ENCODE data around the gene NIPAL4. TPM values are rescaled to one million over a fixed set of nuclear protein-coding genes. Genes with fewer than 3 reads are reported as not detected.

The NIPAL4 gene
- total RNA-seq, 1 donor from 2014 or later: 10.8 TPM

DNA sequence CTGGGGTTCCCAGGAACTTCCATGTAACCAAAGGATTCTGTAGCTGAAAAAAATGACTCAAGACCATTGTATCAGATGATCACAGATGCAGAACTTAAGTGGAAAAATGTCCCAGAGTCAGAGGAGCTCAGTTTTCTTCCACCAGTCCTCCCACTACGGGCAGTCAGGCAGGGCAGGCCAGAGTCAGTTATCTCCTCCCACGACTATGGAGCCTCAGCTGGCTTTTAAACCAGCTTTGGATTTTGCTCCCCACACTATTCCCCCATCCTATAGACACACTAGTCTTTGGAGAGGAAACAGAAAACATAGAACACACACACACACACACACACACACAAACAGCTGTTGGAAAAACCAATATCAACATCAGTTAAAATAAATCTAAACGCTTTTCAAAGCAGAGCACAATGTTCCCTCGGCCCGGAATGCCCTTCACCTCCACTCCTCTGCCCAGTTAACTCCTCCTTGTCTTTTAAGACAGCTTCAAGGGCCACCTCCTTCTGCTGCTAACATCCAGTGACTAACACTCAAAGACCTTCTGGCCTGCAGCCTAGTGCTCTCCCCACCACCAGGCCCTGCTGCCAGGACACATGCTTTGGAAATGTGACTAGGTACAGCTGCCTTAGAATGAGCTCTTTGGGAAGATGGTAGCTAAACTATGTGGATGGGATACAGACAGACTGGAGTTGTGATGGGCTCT, 56.8 kb downstream of the NIPAL4 start:
- H3K36me3 Mint-ChIP-seq (ENCODE audit: low read depth, unreplicated experiment): peaks cover 27% of the 10 kb centered on the region
- no peaks in the 10 kb centered on the region for H3K9me3 ChIP-seq (ENCODE audit: insufficient read depth, low read depth, low read length)
- no peak overlapping the region for H2AFZ ChIP-seq (ENCODE audit: low read depth, low read length)
- peaks cover 63% of the 10 kb centered on the region for H3K4me1 Mint-ChIP-seq (ENCODE audit: low read depth, unreplicated experiment)
- no peak overlapping the region for H3K4me3 Mint-ChIP-seq (ENCODE audit: unreplicated experiment)
- peaks cover 58% of the 10 kb centered on the region for H3K79me2 ChIP-seq (ENCODE audit: insufficient read depth, low read length)
- H4K20me1 ChIP-seq (ENCODE audit: insufficient read depth, low read length): peaks cover 56% of the 10 kb centered on the region
- no peak overlapping the region for H3K4me3 ChIP-seq (ENCODE audit: insufficient read depth, low read depth, low read length)
- no peaks in the 10 kb centered on the region for H3K27me3 Mint-ChIP-seq (ENCODE audit: low read depth, unreplicated experiment)
- DNase-seq (ENCODE audit: low read depth): peak; percentile 96
- no peaks in the 10 kb centered on the region for H3K27me3 ChIP-seq (ENCODE audit: insufficient read depth, low read length)
- peak overlapping the region; percentile 68 for H3K4me2 ChIP-seq (ENCODE audit: low read length)
- H3K4me1 ChIP-seq (ENCODE audit: insufficient read depth, low read length): peaks cover 54% of the 10 kb centered on the region
- peak overlapping the region; percentile 93 for H3K27ac ChIP-seq (ENCODE audit: low read depth, low read length)
- no peaks in the 10 kb centered on the region for H3K9me3 Mint-ChIP-seq (ENCODE audit: unreplicated experiment)
- TF ChIP-seq EZH2 (IDR thresholded peaks at IDR 0.05; ENCODE audit: insufficient read depth, low read length): no peak
- no peak for TF ChIP-seq CTCF (IDR thresholded peaks at IDR 0.05; ENCODE audit: insufficient read depth, low read depth, low read length)
- H3K9ac ChIP-seq (ENCODE audit: low read length): peak overlapping the region; percentile 78
- FAIRE-seq: peak; percentile 94
- H3K36me3 ChIP-seq (ENCODE audit: insufficient read depth, low read length): peaks cover 55% of the 10 kb centered on the region
- peak overlapping the region; percentile 89 for H3K27ac Mint-ChIP-seq (ENCODE audit: unreplicated experiment)

GRCh38 chr5:157518963-157519362, 59.0 kb downstream of the NIPAL4 start:
- TF ChIP-seq EZH2 (IDR thresholded peaks at IDR 0.05; ENCODE audit: insufficient read depth, low read length): no peak
- TF ChIP-seq CTCF (IDR thresholded peaks at IDR 0.05; ENCODE audit: insufficient read depth, low read depth, low read length): no peak
- H4K20me1 ChIP-seq (ENCODE audit: insufficient read depth, low read length): peaks cover 66% of the 10 kb centered on the region
- H3K4me1 Mint-ChIP-seq (ENCODE audit: low read depth, unreplicated experiment): peaks cover 49% of the 10 kb centered on the region
- no peaks in the 10 kb centered on the region for H3K9me3 ChIP-seq (ENCODE audit: insufficient read depth, low read depth, low read length)
- H3K27ac ChIP-seq (ENCODE audit: low read depth, low read length): no peak overlapping the region
- H3K4me3 Mint-ChIP-seq (ENCODE audit: unreplicated experiment): no peak overlapping the region
- H3K27me3 Mint-ChIP-seq (ENCODE audit: low read depth, unreplicated experiment): no peaks in the 10 kb centered on the region
- no peaks in the 10 kb centered on the region for H3K9me3 Mint-ChIP-seq (ENCODE audit: unreplicated experiment)
- H3K79me2 ChIP-seq (ENCODE audit: insufficient read depth, low read length): peaks cover 70% of the 10 kb centered on the region
- FAIRE-seq (no peak), DNase-seq (ENCODE audit: low read depth) (no peak)
- no peak overlapping the region for H3K9ac ChIP-seq (ENCODE audit: low read length)
- H3K4me2 ChIP-seq (ENCODE audit: low read length): no peak overlapping the region
- no peaks in the 10 kb centered on the region for H3K27me3 ChIP-seq (ENCODE audit: insufficient read depth, low read length)
- H3K27ac Mint-ChIP-seq (ENCODE audit: unreplicated experiment): no peak overlapping the region
- H3K36me3 Mint-ChIP-seq (ENCODE audit: low read depth, unreplicated experiment): peaks cover 29% of the 10 kb centered on the region
- peaks cover 34% of the 10 kb centered on the region for H3K4me1 ChIP-seq (ENCODE audit: insufficient read depth, low read length)
- no peak overlapping the region for H2AFZ ChIP-seq (ENCODE audit: low read depth, low read length)
- H3K36me3 ChIP-seq (ENCODE audit: insufficient read depth, low read length): peaks cover 56% of the 10 kb centered on the region
- no peak overlapping the region for H3K4me3 ChIP-seq (ENCODE audit: insufficient read depth, low read depth, low read length)

DNA sequence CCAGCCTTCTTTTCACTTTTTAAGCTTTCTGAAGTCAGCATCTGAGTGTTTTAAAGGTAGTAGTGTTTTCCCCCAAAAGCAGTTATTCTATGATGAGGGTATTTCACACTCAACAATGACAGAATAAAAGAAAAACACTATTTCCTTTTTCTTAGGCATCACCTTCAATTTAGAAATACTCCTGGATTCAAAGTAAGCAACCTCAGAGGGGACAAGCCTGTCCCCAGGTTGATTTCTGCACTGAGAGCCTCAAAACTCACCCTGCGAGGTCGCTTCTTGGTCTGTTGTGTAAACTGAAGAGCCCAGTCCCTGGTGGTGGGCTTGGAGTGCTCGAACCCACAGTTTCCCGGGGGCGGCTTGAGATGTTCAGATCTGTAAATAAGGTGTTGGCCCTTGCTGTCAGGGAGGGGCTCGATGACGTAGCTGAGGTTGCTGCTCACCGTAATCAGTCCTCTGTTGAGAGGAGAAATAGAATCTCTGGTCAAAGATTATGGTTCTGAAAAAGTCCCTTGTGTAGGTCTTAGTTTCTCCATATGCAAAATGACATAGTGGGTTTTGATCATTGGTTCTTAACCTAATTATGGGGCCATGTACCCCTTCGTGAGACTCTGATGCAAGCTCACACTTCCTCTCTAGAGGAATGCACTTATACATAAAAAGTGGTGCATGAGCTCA, 59.7 kb downstream of the NIPAL4 start:
- peaks cover 33% of the 10 kb centered on the region for H3K4me1 ChIP-seq (ENCODE audit: insufficient read depth, low read length)
- Mint-ChIP-seq H3K4me1 (ENCODE audit: low read depth, unreplicated experiment) (peaks cover 48% of the 10 kb centered on the region), H3K27me3 (ENCODE audit: low read depth, unreplicated experiment) (no peaks in the 10 kb centered on the region), H3K4me3 (ENCODE audit: unreplicated experiment) (no peak overlapping the region), H3K9me3 (ENCODE audit: unreplicated experiment) (no peaks in the 10 kb centered on the region), H3K27ac (ENCODE audit: unreplicated experiment) (peak overlapping the region; percentile 58), H3K36me3 (ENCODE audit: low read depth, unreplicated experiment) (peaks cover 26% of the 10 kb centered on the region)
- DNase-seq (ENCODE audit: low read depth): no peak
- H3K9ac ChIP-seq (ENCODE audit: low read length): no peak overlapping the region
- no peak overlapping the region for H3K4me2 ChIP-seq (ENCODE audit: low read length)
- peaks cover 72% of the 10 kb centered on the region for H4K20me1 ChIP-seq (ENCODE audit: insufficient read depth, low read length)
- no peaks in the 10 kb centered on the region for H3K9me3 ChIP-seq (ENCODE audit: insufficient read depth, low read depth, low read length)
- peak overlapping the region; percentile 7 for H3K27ac ChIP-seq (ENCODE audit: low read depth, low read length)
- FAIRE-seq: no peak
- H2AFZ ChIP-seq (ENCODE audit: low read depth, low read length): no peak overlapping the region
- H3K27me3 ChIP-seq (ENCODE audit: insufficient read depth, low read length): no peaks in the 10 kb centered on the region
- no peak overlapping the region for H3K4me3 ChIP-seq (ENCODE audit: insufficient read depth, low read depth, low read length)
- H3K36me3 ChIP-seq (ENCODE audit: insufficient read depth, low read length): peaks cover 57% of the 10 kb centered on the region
- TF ChIP-seq CTCF (IDR thresholded peaks at IDR 0.05; ENCODE audit: insufficient read depth, low read depth, low read length) (no peak), EZH2 (IDR thresholded peaks at IDR 0.05; ENCODE audit: insufficient read depth, low read length) (no peak)
- peaks cover 73% of the 10 kb centered on the region for H3K79me2 ChIP-seq (ENCODE audit: insufficient read depth, low read length)

All from astrocyte (in vitro differentiated cells and primary cell).